ENCODE results near the gene CARD19. TPM values are rescaled to one million over a fixed set of nuclear protein-coding genes. Genes with fewer than 3 reads are reported as not detected.

Gene CARD19
- total RNA-seq, 2 experiments from 2014 or later: 51.7 to 55.4 TPM

DNA sequence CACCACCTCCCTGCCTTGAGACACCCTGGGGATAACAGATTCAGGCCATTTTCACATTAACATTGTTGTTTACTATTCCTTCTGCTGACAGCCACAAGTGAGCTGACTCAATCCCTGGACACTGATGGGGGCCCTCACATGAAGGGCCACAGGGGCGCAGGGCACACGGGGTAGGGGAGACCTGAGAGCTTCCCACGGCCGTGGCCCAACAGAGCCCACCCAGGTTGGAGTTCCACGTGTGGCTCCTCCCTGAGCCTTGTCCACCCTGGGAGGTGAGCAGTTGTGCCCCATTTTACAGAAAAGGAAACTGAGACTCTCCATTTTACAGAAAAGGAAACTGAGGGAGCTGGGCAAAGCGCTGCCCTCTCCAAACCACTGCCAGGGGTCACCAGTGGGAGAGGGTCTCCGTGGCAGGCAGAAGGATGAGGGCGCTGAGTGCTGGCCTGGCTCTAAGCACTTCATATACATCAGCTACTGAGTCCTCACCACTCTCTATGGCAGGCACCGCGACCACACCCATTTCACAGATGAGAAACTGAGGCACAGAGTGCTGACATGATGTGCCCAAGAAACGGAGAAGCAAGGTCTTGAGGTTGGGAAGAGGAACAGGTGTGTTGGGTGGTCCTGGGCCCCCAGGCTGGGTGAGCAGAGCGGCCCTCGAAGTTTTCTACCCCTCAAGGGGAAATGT, 35.7 kb downstream of the CARD19 start:
- H3K36me3 Mint-ChIP-seq (ENCODE audit: low read depth): no peaks in the 10 kb centered on the region
- no peaks in the 10 kb centered on the region for H3K9me3 Mint-ChIP-seq (ENCODE audit: insufficient read depth)
- ATAC-seq: no peak
- DNase-seq: no peak
- CTCF ChIA-PET: interaction anchor here (3.5 kb wide), 1 partner anchor 22 kb away, joined by 21 read pairs; no protein-coding TSS in a partner anchor
- H3K27me3 Mint-ChIP-seq (ENCODE audit: low read depth): no peaks in the 10 kb centered on the region
- peak overlapping the region; percentile 87 for H3K27ac Mint-ChIP-seq
- POLR2A ChIA-PET: interaction anchor here (0.7 to 1.2 kb wide), 2 partner anchors 8 to 12 kb away, joined by 3 to 4 read pairs; no protein-coding TSS in a partner anchor
- peak overlapping the region; percentile 86 for H3K4me3 Mint-ChIP-seq
- peaks cover 59% of the 10 kb centered on the region for H3K4me1 Mint-ChIP-seq (ENCODE audit: low read depth)

DNA sequence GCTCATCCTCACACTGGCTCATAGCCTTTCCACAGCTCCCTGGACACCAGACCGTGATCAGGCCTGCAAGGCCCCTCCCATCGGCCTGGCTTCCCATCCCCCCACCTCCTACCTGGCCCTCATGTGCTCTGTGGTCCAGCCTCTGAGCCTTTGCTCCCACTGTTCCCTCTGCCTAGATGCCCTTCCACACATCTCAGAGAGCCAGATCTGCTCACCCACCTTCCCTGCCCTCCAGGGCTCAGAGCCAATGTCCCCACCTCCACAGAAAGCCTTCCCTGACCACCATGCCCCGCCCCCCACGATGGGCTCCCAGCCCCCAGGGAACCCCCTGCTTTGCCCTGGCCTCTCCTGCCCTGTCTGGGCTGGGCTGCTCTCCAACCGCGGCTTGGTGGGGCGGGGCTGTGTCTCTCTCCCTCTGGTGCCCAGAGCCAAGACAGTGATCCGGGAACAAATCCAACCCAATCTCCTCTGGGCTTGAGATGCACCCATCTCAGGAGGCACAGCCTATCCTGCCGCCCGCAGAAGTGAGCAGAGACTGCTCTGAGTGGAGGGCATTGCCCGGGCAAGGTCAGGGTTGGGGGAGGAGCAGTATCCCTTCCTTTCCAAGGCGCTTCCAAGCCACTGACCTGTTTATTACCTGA, 36.4 kb downstream of the CARD19 start:
- POLR2A ChIA-PET: no interaction called here
- Mint-ChIP-seq H3K4me1 (ENCODE audit: low read depth) (peaks cover 53% of the 10 kb centered on the region), H3K9me3 (ENCODE audit: insufficient read depth) (no peaks in the 10 kb centered on the region), H3K4me3 (peak overlapping the region; percentile 86), H3K36me3 (ENCODE audit: low read depth) (no peaks in the 10 kb centered on the region), H3K27ac (peak overlapping the region; percentile 87), H3K27me3 (ENCODE audit: low read depth) (no peaks in the 10 kb centered on the region)
- no peak for DNase-seq
- ATAC-seq: no peak
- CTCF ChIA-PET: interaction anchor here (2.1 to 3.5 kb wide), 2 partner anchors 23 kb away, joined by 11 to 21 read pairs; no protein-coding TSS in a partner anchor

DNA sequence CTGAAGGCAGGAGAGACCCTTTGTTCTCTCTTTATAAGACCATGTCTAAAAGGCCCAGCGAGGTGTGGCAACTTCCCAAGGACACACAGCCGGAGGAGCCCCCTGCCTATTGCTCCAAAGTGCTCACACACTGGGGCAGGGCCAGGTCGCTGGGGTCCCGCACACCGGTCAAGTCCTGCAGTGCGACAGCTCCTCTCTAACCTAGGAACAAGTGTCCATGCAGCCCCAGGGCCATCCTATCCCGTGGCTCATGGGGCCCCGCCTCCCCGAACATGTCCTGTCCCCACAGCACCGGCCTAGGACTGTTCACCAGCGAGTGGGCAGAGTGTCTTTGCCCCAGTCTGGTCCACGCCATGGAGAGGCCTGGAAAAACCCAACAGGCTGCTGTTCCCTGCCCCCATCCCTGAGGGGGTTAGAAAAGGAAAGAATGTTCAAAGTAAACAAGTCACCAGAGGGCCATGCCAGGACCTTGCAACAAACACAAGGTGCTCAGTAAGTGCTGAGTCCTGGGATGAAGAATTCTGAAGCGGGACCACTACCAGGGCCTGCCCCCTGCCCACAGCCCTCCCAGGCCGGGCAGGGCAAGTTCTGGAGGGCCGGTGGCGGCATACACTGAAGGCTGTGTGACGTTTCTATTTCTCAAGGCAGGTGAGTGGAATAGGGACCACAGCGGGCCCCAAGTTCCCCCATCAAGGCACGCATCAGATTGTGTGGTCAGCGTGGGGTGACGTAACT, 37.1 kb downstream of the CARD19 start:
- POLR2A ChIA-PET: interaction anchor here (0.7 to 1.6 kb wide), 10 partner anchors 9 to 433 kb away, joined by 3 to 6 read pairs (median 4); partner anchors contain the start of gene CARD19
- H3K4me3 Mint-ChIP-seq: peak overlapping the region; percentile 86
- no peaks in the 10 kb centered on the region for H3K27me3 Mint-ChIP-seq (ENCODE audit: low read depth)
- H3K27ac Mint-ChIP-seq: peak overlapping the region; percentile 87
- peaks cover 52% of the 10 kb centered on the region for H3K4me1 Mint-ChIP-seq (ENCODE audit: low read depth)
- DNase-seq (peak; percentile 66), ATAC-seq (no peak)
- H3K9me3 Mint-ChIP-seq (ENCODE audit: insufficient read depth): no peaks in the 10 kb centered on the region
- CTCF ChIA-PET: interaction anchor here (1.2 to 2.1 kb wide), 8 partner anchors 13 to 433 kb away, joined by 3 to 11 read pairs (median 4); partner anchors contain the start of gene FAM120AOS
- no peaks in the 10 kb centered on the region for H3K36me3 Mint-ChIP-seq (ENCODE audit: low read depth)

DNA sequence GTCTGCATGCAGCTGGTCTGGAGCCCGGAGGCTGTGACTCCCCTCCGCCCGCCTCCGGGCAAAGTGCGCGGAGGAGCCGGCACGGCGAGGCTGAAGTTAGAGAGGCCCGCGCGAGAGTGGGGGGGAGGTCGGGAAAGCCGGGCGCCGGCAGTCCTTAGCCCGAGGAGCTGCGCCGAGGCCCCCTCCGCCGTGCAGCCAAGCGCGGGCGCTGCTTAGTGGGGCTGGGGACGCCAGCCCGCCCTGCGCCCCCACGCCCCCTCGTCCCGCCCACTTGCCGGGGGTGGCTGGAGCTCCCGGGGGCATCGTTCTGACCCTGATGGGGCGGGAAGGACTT, 37.6 kb downstream of the CARD19 start:
- ChIA-PET POLR2A (interaction anchor here (0.7 to 1.6 kb wide), 13 partner anchors 8 to 433 kb away, joined by 3 to 6 read pairs (median 4); partner anchors contain the start of gene CARD19), CTCF (interaction anchor here (1.2 to 2.1 kb wide), 8 partner anchors 13 to 433 kb away, joined by 3 to 11 read pairs (median 4); partner anchors contain the start of gene FAM120AOS)
- peaks cover 53% of the 10 kb centered on the region for H3K4me1 Mint-ChIP-seq (ENCODE audit: low read depth)
- H3K27ac Mint-ChIP-seq: peak overlapping the region; percentile 87
- DNase-seq (no peak), ATAC-seq (peak; percentile 35)
- H3K36me3 Mint-ChIP-seq (ENCODE audit: low read depth): no peaks in the 10 kb centered on the region
- H3K9me3 Mint-ChIP-seq (ENCODE audit: insufficient read depth): peaks cover 3% of the 10 kb centered on the region
- no peaks in the 10 kb centered on the region for H3K27me3 Mint-ChIP-seq (ENCODE audit: low read depth)
- peak overlapping the region; percentile 86 for H3K4me3 Mint-ChIP-seq

DNA sequence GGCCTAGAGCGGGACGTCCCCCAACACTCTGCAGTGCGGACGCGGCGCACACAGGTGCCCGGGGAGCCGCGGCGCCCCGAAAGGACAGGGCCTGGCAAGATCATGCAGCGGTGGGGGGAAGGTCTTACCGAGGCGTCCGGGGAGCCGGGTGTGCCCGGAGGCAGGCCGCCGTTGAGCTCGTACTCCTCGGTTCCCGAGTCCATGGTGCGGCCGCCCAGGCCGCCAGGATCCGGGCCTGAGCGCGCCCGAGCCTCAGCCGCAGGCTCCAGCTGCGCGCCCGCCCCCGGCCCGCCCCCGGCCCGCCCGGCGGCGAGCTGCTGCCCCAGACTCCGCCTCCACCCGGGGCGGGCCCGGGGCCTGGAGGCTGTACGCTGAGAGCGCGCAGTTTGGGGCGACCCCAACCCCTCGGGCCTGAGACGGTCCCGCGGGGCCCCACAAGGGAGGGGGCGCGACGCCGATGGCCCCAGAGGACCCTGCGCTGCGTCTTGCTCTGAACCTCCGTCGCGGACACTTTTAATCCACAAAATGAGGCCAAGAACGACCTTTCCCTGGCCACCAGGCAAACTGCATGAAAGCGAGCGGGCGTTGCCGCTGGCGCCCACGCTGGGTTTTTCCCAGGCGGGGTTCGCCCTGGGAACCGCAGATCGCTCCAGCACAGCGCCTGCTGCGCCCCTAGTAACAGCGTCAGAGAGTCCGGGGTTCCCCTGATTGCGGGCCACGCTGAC, 38.2 kb downstream of the CARD19 start, which contains the start of gene NINJ1:
Gene NINJ1, minus strand, starts transcription at position 237 of the 725 bp plus-strand sequence. Its CDS starts 34 bp downstream, at position 203.
- H3K36me3 Mint-ChIP-seq (ENCODE audit: low read depth): no peaks in the 10 kb centered on the region
- POLR2A ChIA-PET: interaction anchor here (0.7 to 1.6 kb wide), 13 partner anchors 7 to 432 kb away, joined by 3 to 6 read pairs (median 4); partner anchors contain the start of gene CARD19
- H3K9me3 Mint-ChIP-seq (ENCODE audit: insufficient read depth): peaks cover 3% of the 10 kb centered on the region
- DNase-seq (peak; percentile 73), ATAC-seq (peak; percentile 92)
- H3K4me1 Mint-ChIP-seq (ENCODE audit: low read depth): peaks cover 51% of the 10 kb centered on the region
- H3K4me3 Mint-ChIP-seq: peak within 1 kb of the TSS; percentile 86
- CTCF ChIA-PET: interaction anchor here (1.2 to 2.1 kb wide), 8 partner anchors 13 to 432 kb away, joined by 3 to 11 read pairs (median 4); partner anchors contain the start of gene FAM120AOS
- H3K27me3 Mint-ChIP-seq (ENCODE audit: low read depth): no peaks in the 10 kb centered on the region
- peak within 1 kb of the TSS; percentile 87 for H3K27ac Mint-ChIP-seq

DNA sequence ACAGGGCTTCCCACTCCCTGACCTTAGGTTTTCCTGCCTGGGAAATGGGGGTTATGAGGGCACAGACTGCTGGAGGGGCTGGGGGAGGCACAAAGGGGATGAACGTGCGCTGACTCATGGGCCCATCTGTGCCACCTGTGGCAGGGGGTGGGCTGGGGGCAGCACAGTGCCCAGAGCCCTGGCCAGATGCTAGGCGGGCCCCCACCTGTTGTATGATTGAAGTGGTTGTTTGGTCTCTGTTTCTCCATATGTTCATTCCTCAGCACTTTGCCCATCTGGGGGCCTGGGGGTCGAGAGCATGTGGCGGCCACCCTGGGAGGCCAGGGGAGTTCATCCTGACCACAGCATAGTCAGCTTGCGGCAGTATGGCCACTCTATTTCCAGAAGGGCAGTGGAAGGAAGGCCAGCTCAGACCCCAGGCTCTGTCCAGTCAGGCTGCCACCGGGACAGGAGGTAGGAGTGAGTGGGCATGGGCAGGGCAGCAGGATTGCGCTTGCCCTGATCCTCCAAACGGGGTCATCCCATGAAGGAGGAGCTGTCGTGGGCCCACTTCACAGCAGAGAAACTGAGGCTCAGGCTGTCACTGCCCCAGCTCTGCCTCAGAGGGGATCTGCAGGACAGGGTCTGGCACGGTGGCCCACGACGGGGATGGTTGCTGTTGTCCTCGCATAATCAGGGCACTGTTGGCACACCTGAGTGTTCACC, 38.9 kb downstream of the CARD19 start:
- DNase-seq (no peak), ATAC-seq (no peak)
- ChIA-PET POLR2A (interaction anchor here (0.9 to 1.6 kb wide), 8 partner anchors 7 to 76 kb away, joined by 3 to 6 read pairs (median 5); partner anchors contain the start of gene CARD19), CTCF (interaction anchor here (1.2 to 2.1 kb wide), 6 partner anchors 12 to 432 kb away, joined by 4 to 11 read pairs (median 6); no protein-coding TSS in a partner anchor)
- Mint-ChIP-seq H3K4me1 (ENCODE audit: low read depth) (peaks cover 54% of the 10 kb centered on the region), H3K4me3 (peak overlapping the region; percentile 71), H3K27me3 (ENCODE audit: low read depth) (no peaks in the 10 kb centered on the region), H3K36me3 (ENCODE audit: low read depth) (no peaks in the 10 kb centered on the region), H3K9me3 (ENCODE audit: insufficient read depth) (peaks cover 3% of the 10 kb centered on the region), H3K27ac (peak overlapping the region; percentile 74)

DNA sequence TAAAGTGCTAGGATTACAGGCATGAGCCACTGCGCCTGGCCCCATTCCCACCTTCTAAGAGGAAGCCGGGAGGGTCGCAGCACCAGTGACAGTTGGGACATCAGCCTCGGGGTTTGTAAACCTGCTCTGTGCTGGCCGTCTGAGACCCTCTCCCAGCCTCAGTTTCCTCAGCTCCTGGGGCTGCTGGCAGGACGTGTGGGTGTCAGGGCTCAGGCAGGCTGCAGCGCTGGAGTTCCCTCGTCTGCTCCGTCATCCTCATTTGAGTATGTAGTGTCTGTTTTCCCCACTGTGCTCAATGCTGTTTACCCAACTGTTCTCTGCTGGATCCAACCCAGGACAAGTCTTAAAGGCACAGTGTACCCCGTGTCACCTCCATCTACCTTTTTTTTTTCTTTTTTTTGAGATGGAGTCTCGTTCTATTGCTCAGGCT, 40.0 kb downstream of the CARD19 start:
- DNase-seq: no peak
- CTCF ChIA-PET: interaction anchor here (1.0 kb wide), 1 partner anchor 187 kb away, joined by 3 read pairs; no protein-coding TSS in a partner anchor
- Mint-ChIP-seq H3K9me3 (ENCODE audit: insufficient read depth) (peaks cover 3% of the 10 kb centered on the region), H3K36me3 (ENCODE audit: low read depth) (no peaks in the 10 kb centered on the region), H3K27me3 (ENCODE audit: low read depth) (no peaks in the 10 kb centered on the region), H3K4me3 (peak overlapping the region; percentile 6), H3K4me1 (ENCODE audit: low read depth) (peaks cover 52% of the 10 kb centered on the region), H3K27ac (no peak overlapping the region)
- ATAC-seq: no peak
- POLR2A ChIA-PET: no interaction called here

DNA sequence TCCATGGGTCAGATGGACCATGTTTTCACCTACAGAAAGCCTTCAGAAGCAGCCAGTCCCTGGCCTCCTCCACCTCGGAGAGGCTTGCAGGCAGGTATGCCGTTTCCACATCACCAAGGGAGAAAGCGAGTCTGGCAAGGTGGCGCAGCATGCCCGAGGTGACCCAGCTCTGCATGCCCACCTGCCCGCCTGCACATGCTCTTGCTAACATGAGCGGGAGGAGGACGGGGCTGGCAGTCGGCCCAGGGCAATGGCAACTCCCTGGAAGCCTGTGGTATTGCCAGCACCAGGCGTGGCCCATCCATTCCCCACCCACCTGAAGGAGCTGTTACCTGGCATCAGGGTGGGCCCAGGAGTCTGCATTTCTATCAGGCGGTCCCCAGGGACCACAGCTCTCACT, 41.3 kb downstream of the CARD19 start:
- no peaks in the 10 kb centered on the region for H3K36me3 Mint-ChIP-seq (ENCODE audit: low read depth)

DNA sequence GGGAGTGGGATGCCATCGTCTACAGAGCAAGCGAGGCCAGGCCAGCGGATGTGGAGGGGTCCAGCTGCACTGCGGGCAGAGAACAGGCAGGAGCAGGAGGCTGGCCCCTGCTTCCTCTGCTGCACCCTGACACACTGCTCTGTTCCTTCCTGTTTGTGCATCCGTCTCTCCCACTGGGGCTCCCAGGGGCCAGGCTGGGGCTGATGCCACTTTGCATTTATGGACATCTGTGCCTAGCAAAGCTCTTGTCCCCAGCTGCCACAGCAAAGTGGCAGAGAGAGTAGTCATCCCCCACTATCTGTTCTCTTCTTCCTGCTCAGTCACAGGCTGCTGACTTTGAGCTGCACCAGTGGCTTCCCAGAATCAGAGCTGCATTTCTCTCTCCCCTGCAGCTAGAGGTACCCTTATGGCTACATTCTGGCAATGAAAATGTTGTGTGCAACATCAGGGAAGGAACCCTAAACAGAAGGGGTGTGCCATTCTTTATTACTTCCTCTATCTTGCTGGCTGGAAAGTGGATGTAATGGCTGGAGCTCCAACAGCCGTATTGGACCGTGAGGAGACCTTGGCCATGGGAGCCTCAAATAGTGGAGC, 42.3 kb downstream of the CARD19 start:
- ATAC-seq (no peak), DNase-seq (no peak)
- H3K4me1 Mint-ChIP-seq (ENCODE audit: low read depth): peaks cover 42% of the 10 kb centered on the region
- no peaks in the 10 kb centered on the region for H3K36me3 Mint-ChIP-seq (ENCODE audit: low read depth)
- no peaks in the 10 kb centered on the region for H3K27me3 Mint-ChIP-seq (ENCODE audit: low read depth)
- ChIA-PET POLR2A (interaction anchor here (1.0 to 1.2 kb wide), 2 partner anchors 18 to 42 kb away, joined by 4 to 5 read pairs; partner anchors contain the start of gene CARD19), CTCF (interaction anchor here (2.5 kb wide), 1 partner anchor 29 kb away, joined by 8 read pairs; no protein-coding TSS in a partner anchor)
- peaks cover 3% of the 10 kb centered on the region for H3K9me3 Mint-ChIP-seq (ENCODE audit: insufficient read depth)
- H3K4me3 Mint-ChIP-seq: no peak overlapping the region
- peak overlapping the region; percentile 49 for H3K27ac Mint-ChIP-seq

More for the DNA sequence above, 41.3 kb downstream of the CARD19 start:
- ChIA-PET POLR2A (interaction anchor here (1.2 kb wide), 1 partner anchor 41 kb away, joined by 5 read pairs; the partner anchor contains the start of gene CARD19), CTCF (interaction anchor here (2.5 kb wide), 1 partner anchor 28 kb away, joined by 8 read pairs; no protein-coding TSS in a partner anchor)
- no peak for ATAC-seq
- Mint-ChIP-seq H3K4me1 (ENCODE audit: low read depth) (peaks cover 46% of the 10 kb centered on the region), H3K27ac (peak overlapping the region; percentile 55), H3K27me3 (ENCODE audit: low read depth) (no peaks in the 10 kb centered on the region), H3K4me3 (no peak overlapping the region), H3K9me3 (ENCODE audit: insufficient read depth) (peaks cover 3% of the 10 kb centered on the region)
- DNase-seq: no peak
